CD1c-positive myeloid dendritic cell (primary cell): ENCODE measurements around the gene TMEM253.

ENCODE experiments used
- DNase-seq: peaks from one replicate; pipeline ENCODE4 v3.0.0-alpha.2; 2016; ENCODE audit errors: extremely low spot score

The TMEM253 gene

GRCh38 chr14:21070610-21071224 lies 30.1 kb upstream of the TMEM253 start:
- DNase-seq: peak; percentile 67

DNA sequence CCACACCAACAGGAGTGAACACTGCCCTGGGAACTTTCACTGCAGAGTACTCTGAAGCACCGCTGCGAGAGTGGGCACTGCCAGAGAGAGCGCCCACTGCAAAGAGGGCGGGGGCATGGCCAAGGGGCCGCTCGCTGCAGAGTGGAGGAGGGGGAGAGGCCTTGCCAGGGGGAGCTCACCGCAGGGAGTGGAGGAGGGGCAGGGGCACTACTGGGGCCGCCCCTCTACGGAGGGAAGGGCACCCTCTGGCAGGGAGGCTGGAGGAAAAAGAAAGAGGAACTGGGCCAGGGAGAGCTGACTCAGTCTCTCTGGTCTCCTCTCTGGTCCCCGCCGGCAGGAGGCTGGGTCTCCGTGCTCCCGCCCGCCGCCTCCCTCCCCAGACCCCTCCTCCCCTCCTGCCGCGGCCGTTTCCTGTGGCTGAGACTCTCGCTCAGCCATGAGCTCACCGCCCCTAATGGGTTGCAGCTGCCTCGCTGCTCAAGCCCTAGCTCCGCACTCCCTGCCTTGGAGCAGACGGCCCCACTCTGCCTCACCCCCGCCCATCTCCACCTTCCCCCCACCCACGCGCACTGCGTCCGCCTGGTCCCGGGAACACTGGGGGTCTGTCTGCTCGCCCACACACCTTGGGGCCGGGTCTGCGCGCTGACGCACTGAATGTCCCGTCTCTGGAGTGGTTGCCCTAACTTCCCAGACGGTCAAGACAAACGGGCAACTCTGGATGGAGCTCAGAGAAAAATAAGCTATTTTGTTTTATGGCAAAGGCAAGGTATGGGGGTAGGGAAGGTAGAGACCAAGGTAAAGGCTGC lies 29.4 kb upstream of the TMEM253 start:
- DNase-seq: peak; percentile 85

DNA sequence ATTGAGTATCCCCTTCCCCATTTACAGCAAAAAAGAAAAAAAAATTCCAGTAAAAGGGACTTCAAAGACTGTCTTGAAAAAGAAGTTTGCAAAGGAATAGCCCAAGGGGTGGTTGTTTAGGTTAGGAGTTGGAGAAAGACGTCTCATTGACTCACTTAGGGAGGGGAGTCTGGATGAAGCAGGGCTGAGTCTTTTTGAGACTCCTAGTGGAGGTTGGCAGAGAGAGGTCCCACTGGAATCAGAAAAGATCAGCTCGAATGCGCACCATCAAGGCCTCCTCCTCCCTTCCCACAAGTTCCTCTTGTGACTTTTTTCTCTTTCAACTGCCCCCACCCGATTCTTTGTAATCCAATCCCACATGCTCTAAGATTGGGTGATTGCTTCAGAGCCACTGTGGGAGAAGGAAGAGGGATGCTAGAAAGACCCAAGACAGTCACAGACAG lies 28.8 kb upstream of the TMEM253 start:
- DNase-seq: peak; percentile 82

DNA sequence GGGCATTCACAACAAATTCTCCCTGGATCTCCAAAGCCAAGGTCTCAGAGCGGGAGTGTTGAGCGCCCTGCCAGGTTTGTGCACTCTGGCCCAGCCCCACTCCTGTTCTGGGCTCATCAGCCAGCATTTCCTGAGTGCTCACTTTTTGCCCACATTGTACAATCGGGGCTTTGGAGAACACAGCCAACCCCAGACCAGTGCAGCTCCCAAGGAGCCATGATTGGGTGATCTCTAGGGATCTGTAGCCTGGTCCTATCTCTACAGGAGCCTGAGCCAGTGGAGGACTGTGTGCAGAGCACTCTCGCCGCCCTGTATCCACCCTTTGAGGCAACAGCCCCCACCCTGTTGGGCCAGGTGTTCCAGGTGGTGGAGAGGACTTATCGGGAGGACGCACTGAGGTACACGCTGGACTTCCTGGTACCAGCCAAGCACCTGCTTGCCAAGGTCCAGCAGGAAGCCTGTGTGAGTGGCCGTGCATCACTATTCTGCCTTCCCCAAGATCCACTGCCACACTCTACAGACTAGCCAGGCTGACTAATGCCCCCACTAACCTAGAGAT lies 28.0 kb upstream of the TMEM253 start:
- DNase-seq: no peak

- DNase-seq: no peak
Measured at GRCh38 chr14:21073921-21074320, 26.9 kb upstream of the TMEM253 start.

GRCh38 chr14:21074398-21075272 lies 26.2 kb upstream of the TMEM253 start:
- DNase-seq: no peak

- no peak for DNase-seq
Measured at GRCh38 chr14:21075719-21076437, 25.0 kb upstream of the TMEM253 start.

- no peak for DNase-seq
Measured at GRCh38 chr14:21077672-21078071, 23.2 kb upstream of the TMEM253 start.

- DNase-seq: no peak
Measured at GRCh38 chr14:21078287-21078686, 22.6 kb upstream of the TMEM253 start.

GRCh38 chr14:21078726-21079125 lies 22.1 kb upstream of the TMEM253 start:
- DNase-seq: no peak

DNA sequence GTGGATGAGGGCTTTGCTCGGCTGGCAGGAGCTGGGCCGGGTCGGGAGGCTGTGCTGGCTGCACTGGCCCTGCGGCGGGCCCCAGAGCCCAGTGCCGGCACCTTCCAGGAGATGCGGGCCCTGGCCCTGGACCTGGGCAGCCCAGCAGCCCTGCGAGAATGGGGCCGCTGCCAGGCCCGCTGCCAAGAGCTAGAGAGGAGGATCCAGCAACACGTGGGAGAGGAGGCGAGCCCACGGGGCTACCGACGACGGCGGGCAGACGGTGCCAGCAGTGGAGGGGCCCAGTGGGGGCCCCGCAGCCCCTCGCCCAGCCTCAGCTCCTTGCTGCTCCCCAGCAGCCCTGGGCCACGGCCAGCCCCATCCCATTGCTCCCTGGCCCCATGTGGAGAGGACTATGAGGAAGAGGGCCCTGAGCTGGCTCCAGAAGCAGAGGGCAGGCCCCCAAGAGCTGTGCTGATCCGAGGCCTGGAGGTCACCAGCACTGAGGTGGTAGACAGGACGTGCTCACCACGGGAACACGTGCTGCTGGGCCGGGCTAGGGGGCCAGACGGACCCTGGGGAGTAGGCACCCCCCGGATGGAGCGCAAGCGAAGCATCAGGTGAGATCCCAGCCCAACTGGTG lies 19.2 kb upstream of the TMEM253 start:
- no peak for DNase-seq

- no peak for DNase-seq
Measured at GRCh38 chr14:21083565-21084325, 17.1 kb upstream of the TMEM253 start.

GRCh38 chr14:21084396-21084795 lies 16.5 kb upstream of the TMEM253 start:
- DNase-seq: no peak

GRCh38 chr14:21084998-21085853 lies 15.6 kb upstream of the TMEM253 start:
- peak; percentile 75 for DNase-seq

GRCh38 chr14:21086908-21087293 lies 14.0 kb upstream of the TMEM253 start:
- DNase-seq: no peak

DNA sequence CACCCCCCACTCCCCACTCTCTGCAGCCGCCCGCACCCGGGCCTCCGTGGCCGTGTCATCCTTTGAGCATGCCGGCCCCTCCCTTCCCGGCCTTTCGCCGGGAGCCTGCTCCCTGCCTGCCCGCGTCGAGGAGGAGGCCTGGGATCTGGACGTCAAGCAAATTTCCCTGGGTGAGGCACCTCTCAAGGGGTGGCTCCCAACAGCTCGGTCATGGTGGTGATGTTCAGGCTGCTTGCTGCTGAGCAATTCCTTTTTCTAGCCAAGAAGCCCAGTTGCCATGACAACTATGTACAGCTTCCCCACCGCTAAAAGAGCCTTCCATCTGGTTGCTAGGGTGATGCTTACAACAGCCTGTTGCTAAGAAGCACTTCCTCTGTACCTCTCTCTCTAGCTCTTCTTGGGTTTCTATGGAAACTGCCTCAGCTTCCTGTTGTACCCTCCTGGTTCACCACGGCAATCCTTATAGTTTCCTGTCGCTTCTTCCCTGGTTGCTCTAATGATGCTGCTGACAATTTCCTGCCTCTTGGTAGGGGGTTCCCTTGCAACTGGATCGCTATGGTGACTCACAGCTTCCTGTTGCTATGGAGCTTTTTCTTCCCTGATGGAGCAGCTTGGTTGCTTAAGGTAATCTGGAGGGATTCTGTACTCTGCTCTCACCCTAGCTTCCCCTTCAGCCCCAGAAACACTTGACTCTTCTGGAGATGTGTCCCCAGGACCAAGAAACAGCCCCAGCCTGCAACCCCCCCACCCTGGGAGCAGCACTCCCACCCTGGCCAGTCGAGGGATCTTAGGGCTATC lies 13.4 kb upstream of the TMEM253 start:
- DNase-seq: peak; percentile 96

DNA sequence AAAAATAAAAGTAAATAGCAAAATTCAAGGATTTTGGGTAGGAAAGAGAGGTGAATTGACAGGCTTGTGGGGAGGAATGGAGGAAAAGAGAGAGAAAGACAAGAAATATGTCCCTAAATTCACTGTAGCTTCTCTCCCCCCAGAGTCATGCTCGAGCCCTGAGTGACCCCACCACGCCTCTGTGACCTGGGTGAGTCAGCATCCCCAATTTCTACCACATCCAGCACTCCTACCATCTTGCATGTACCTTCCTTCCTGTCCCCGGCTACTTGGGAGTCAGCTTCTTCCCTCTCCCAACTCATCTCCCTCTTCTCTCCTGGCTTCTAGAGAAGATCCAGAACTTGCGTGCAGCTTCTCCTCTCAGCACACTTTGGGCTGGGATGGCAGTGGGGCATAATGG lies 12.2 kb upstream of the TMEM253 start:
- no peak for DNase-seq

GRCh38 chr14:21089271-21089670 lies 11.6 kb upstream of the TMEM253 start:
- no peak for DNase-seq

DNA sequence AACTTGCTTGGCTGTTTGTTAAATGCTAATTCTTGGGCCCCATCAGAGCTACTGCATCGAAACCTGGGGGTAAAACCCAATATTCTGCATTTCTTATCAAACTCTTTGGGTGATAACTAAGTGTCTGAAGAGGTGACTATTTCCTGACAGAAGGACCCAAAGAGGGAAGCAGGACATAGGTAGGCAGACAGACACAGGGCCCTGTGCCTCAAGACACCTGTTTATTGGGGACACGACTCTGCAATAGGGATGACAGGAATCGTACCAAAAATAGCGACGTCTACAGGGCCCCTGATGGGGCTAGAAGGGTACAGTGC lies 11.0 kb upstream of the TMEM253 start:
- DNase-seq: no peak
